ENCODE results near the gene NUDT16. TPM values are rescaled to one million over a fixed set of nuclear protein-coding genes. Genes with fewer than 3 reads are reported as not detected.

The NUDT16 gene
- total and polyA plus RNA-seq, 2 of the 8 experiments (the other 6 are each of a cell fraction or from before 2014, with no cell fraction given), result 8.5 to 19.1 TPM

GRCh38 chr3:131348911-131349310 lies 32.7 kb upstream of the NUDT16 start:
- no peak overlapping the region for H3K4me3 ChIP-seq (ENCODE audit: extremely low read depth in 1 of 4, insufficient read depth in 2 of 4, low read depth in 3 of 4, low read length in 4 of 4)
- no peak overlapping the region for H3K14ac ChIP-seq (ENCODE audit: insufficient read length)
- H3K27me3 ChIP-seq (replicated peaks in 1 of 4; ENCODE audit: control insufficient read depth in 3 of 4, extremely low read depth in 1 of 4, insufficient read depth in 3 of 4, low read length in 3 of 4), result no peaks in the 10 kb centered on the region
- WGBS, 2 experiments (ENCODE audit: extremely low coverage in 1 of 2, insufficient coverage in 1 of 2, insufficient read length in 1 of 2, insufficient replicate concordance in 2 of 2, low coverage in 1 of 2, low lambda C conversion rate in 2 of 2, missing lambda C conversion rate in 1 of 2), result 87% methylated on average over 2 of the region's 2 CpGs; no CpG with 5 or more reads in 1 of the 2 experiments
- POLR2A ChIA-PET (ENCODE audit: partially characterized antibody), result interaction anchor here (1.1 kb wide), 1 partner anchor 12 kb away, joined by 3 read pairs; no protein-coding TSS in a partner anchor
- FAIRE-seq, result no peak
- CTCF ChIA-PET (ENCODE audit: partially characterized antibody), result interaction anchor here (1.5 kb wide), 1 partner anchor 11 kb away, joined by 6 read pairs; no protein-coding TSS in a partner anchor
- H3K79me2 ChIP-seq (ENCODE audit: control insufficient read depth in 1 of 2, insufficient read depth in 2 of 2, low read length in 2 of 2), result no peaks in the 10 kb centered on the region
- no peak overlapping the region for H2BK5ac ChIP-seq (ENCODE audit: low read depth, low read length)
- no peak for DNase-seq (ENCODE audit: low read depth in 1 of 2, low spot score in 2 of 2)
- no peak overlapping the region for H4K5ac ChIP-seq (ENCODE audit: insufficient read length, low read depth, low read length)
- H3K36me3 ChIP-seq (ENCODE audit: control insufficient read depth in 2 of 4, insufficient read depth in 4 of 4, low read length in 3 of 4), result no peaks in the 10 kb centered on the region; a peak in 1 of 8 replicates
- peaks cover 4 to 14% (median 8%) of the 10 kb centered on the region in 4 experiments; a peak in 5 of 7 replicates for H3K4me1 ChIP-seq (replicated peaks in 1 of 4; ENCODE audit: control insufficient read depth in 3 of 4, insufficient read depth in 4 of 4, low read length in 3 of 4)
- H3K18ac ChIP-seq (ENCODE audit: extremely low read depth, low read length), result no peak overlapping the region
- no peaks in the 10 kb centered on the region for H3K79me1 ChIP-seq (ENCODE audit: low read depth, low read length)
- H2AFZ ChIP-seq (ENCODE audit: low read length), result no peak overlapping the region
- no peak overlapping the region for H2BK12ac ChIP-seq (ENCODE audit: low read depth, low read length)
- H3K9me3 ChIP-seq (ENCODE audit: insufficient read depth in 2 of 2, low read depth in 1 of 2, low read length in 1 of 2), result peaks cover 2 to 6% of the 10 kb centered on the region in 2 experiments; a peak in 2 of 4 replicates
- H4K8ac ChIP-seq (ENCODE audit: extremely low read depth, insufficient read depth, low read length), result no peak overlapping the region
- H2AK5ac ChIP-seq (ENCODE audit: low read depth, low read length), result no peak overlapping the region
- no peak overlapping the region for H3K56ac ChIP-seq (replicated peaks; ENCODE audit: insufficient read length, low read depth, low read length)
- peaks cover 0 to 2% of the 10 kb centered on the region in 2 experiments for H4K20me1 ChIP-seq (replicated peaks in 1 of 2; ENCODE audit: control insufficient read depth in 1 of 2, insufficient read depth in 2 of 2, low read length in 2 of 2)
- H2BK20ac ChIP-seq (ENCODE audit: low read length), result no peak overlapping the region
- TF ChIP-seq TCF12 (IDR thresholded peaks at IDR 0.05; ENCODE audit: low read depth, low read length) (no peak), SP1 (IDR thresholded peaks at IDR 0.05; ENCODE audit: low read depth, low read length) (no peak)
- no peak overlapping the region for H2BK120ac ChIP-seq (replicated peaks; ENCODE audit: low read depth, low read length)
- no peak overlapping the region for H2BK15ac ChIP-seq (ENCODE audit: low read length)
- no peak overlapping the region for H3K27ac ChIP-seq (ENCODE audit: low read depth, low read length)
- H3K4me2 ChIP-seq (ENCODE audit: insufficient read depth in 1 of 2, low read depth in 2 of 2, low read length in 2 of 2), result no peak overlapping the region
- no peak overlapping the region for H3K9ac ChIP-seq (replicated peaks in 1 of 4; ENCODE audit: extremely low read depth in 1 of 4, low read depth in 3 of 4, low read length in 3 of 4)
- no peak overlapping the region for H4K91ac ChIP-seq (replicated peaks; ENCODE audit: insufficient read length, low read length)
- H3K23me2 ChIP-seq (ENCODE audit: low read depth, low read length), result no peaks in the 10 kb centered on the region; the same call in 1 of the 2 replicates
- H3K4ac ChIP-seq (replicated peaks; ENCODE audit: insufficient read length, low read depth, low read length), result no peak overlapping the region
- H3K23ac ChIP-seq (ENCODE audit: insufficient read length), result no peak overlapping the region
